C4-2B (cell line): ENCODE results near the gene S100A16.

Source experiments
- CTCF ChIP-seq: fragments of 450-650 bp; conservative IDR thresholded peaks from 2 replicates; pipeline ENCODE4 v1.5.1; 2017; ENCODE audit warnings: mild to moderate bottlenecking
- ZFX ChIP-seq: fragments of 450-650 bp; IDR thresholded peaks from 2 replicates; pipeline ENCODE4 v1.6.1; 2017

GRCh38 chr1:153613406-153613805, 469 bp upstream of the S100A16 start:
- TF ChIP-seq CTCF (no peak), ZFX (no peak)
